GM12878 (cell line): ENCODE measurements around the gene TBC1D1. TPM values are rescaled to one million over a fixed set of nuclear protein-coding genes. Genes with fewer than 3 reads are reported as not detected.

Source experiments
- ATAC-seq: fragments of 200-7000 bp; cut with Tn5 transposase; 3 replicates; pipeline ENCODE4 v1.9.1; 2020; ENCODE audit warnings: mild to moderate bottlenecking, moderate library complexity
- BruUV-seq: library from RNA; stranded (reverse); fragments of 400-500 nt; replicated peaks from 2 replicates; lab custom pipeline; 2021; lab: Mats Ljungman, UMichigan
- CTCF ChIA-PET: fragments of 300-600 bp; sonication (Branson Sonifier 250); formaldehyde crosslinking; extraction: SDS; loops from one replicate; lab custom pipeline; 2021; ENCODE audit warnings: inconsistent platforms; lab: Yijun Ruan, JAX
- POLR2A ChIA-PET: fragments of 350-600 bp; formaldehyde crosslinking; extraction: SDS; loops from one replicate; lab custom pipeline; 2021; ENCODE audit warnings: inconsistent platforms; lab: Charles Lee
- RAD21 ChIA-PET: fragments of 300-600 bp; sonication (Branson Sonifier 250); formaldehyde crosslinking; loops from one replicate; lab custom pipeline; 2023; ENCODE audit warnings: antibody characterized with exemption; ENCODE audit not compliant: unreplicated experiment; lab: Charles Lee
- SMC1A ChIA-PET: fragments of 300-600 bp; sonication (Branson Sonifier 250); formaldehyde crosslinking; loops from one replicate; lab custom pipeline; 2023; ENCODE audit not compliant: unreplicated experiment, uncharacterized antibody; lab: Charles Lee
- DNase-seq: peaks from one replicate; pipeline ENCODE4 v3.0.0-alpha.2; 2011; ENCODE audit warnings: low read depth, low spot score
- FAIRE-seq: peaks from 3 replicates; lab custom pipeline; 2011; peaks lifted over from hg19 to GRCh38; lab: Jason Lieb, UNC
- H2AFZ ChIP-seq: 2 replicates; pipeline ENCODE4 v1.6.0; 2011; ENCODE audit warnings: low read depth, low read length, control low read depth; ENCODE audit not compliant: control insufficient read depth
- H3K27ac ChIP-seq: 2 replicates; pipeline ENCODE4 v1.5.1; 2011; ENCODE audit warnings: control low read depth; ENCODE audit not compliant: control insufficient read depth, insufficient read depth
- H3K27me3 ChIP-seq, 2 experiments: replicated peaks in 1 of 2; 2 replicates each; pipeline versions ENCODE4 v1.6.0 to v1.6.1; 2011; ENCODE audit warnings: low read length in 1 of 2; ENCODE audit not compliant: control insufficient read depth in 2 of 2, insufficient read depth in 2 of 2
- H3K36me3 ChIP-seq, 2 experiments: 2 replicates each; pipeline ENCODE4 v1.5.1; 2011; ENCODE audit warnings: low read length in 1 of 2; ENCODE audit not compliant: control insufficient read depth in 2 of 2, insufficient read depth in 2 of 2
- H3K4me1 ChIP-seq: 2 replicates; pipeline ENCODE4 v1.6.1; 2011; ENCODE audit warnings: mild to moderate bottlenecking, low read length, moderate library complexity, mixed read lengths; ENCODE audit not compliant: control insufficient read depth, insufficient read depth
- H3K4me2 ChIP-seq: 2 replicates; pipeline ENCODE4 v1.6.0; 2011; ENCODE audit warnings: control low read depth; ENCODE audit not compliant: control insufficient read depth, insufficient read depth
- H3K4me3 ChIP-seq: fragments of 200-600 bp; sonication (generic); 2 replicates; pipeline ENCODE4 v1.5.1; 2016
- H3K79me2 ChIP-seq: 2 replicates; pipeline ENCODE4 v1.6.0; 2011; ENCODE audit warnings: low read length; ENCODE audit not compliant: control insufficient read depth, insufficient read depth
- H3K9ac ChIP-seq: 2 replicates; pipeline ENCODE4 v1.8.0; 2011; ENCODE audit warnings: low read length, control low read depth, mixed read lengths; ENCODE audit not compliant: control insufficient read depth, insufficient read depth
- H3K9me3 ChIP-seq: replicated peaks from 3 replicates; pipeline ENCODE4 v1.5.1; 2011; ENCODE audit warnings: mild to moderate bottlenecking, low read length; ENCODE audit not compliant: control insufficient read depth, insufficient read depth
- H4K20me1 ChIP-seq: 2 replicates; pipeline ENCODE4 v1.6.0; 2011; ENCODE audit not compliant: control insufficient read depth, insufficient read depth
- FOXM1 ChIP-seq: IDR thresholded peaks from 2 replicates; pipeline ENCODE4 v1.6.1; 2012; ENCODE audit warnings: low read depth, mild to moderate bottlenecking, inconsistent platforms, low read length, moderate library complexity
- GATAD2B ChIP-seq: fragments of 450-650 bp; conservative IDR thresholded peaks from 2 replicates; pipeline ENCODE4 v1.6.1; 2017; ENCODE audit warnings: low read depth, mild to moderate bottlenecking, moderate library complexity
- IKZF1 ChIP-seq: fragments of 450-650 bp; conservative IDR thresholded peaks from 2 replicates; pipeline ENCODE4 v1.6.1; 2017; ENCODE audit warnings: antibody characterized with exemption, mild to moderate bottlenecking
- MTA3 ChIP-seq: IDR thresholded peaks from 2 replicates; pipeline ENCODE4 v1.6.1; 2012; ENCODE audit warnings: low read length, inconsistent platforms, borderline replicate concordance
- NFXL1 ChIP-seq: fragments of 450-650 bp; IDR thresholded peaks from 2 replicates; pipeline ENCODE4 v1.6.1; 2017; ENCODE audit warnings: antibody characterized with exemption, mild to moderate bottlenecking, borderline replicate concordance
- POLR2A ChIP-seq: IDR thresholded peaks from 2 replicates; pipeline ENCODE4 v1.6.1; 2011; ENCODE audit warnings: low read depth, mild to moderate bottlenecking, low read length
- SMAD1 ChIP-seq: fragments of 450-650 bp; IDR thresholded peaks from 2 replicates; pipeline ENCODE4 v1.6.1; 2018; ENCODE audit warnings: mild to moderate bottlenecking, low read depth; ENCODE audit not compliant: partially characterized antibody
- SMARCA5 ChIP-seq: fragments of 450-650 bp; IDR thresholded peaks from 2 replicates; pipeline ENCODE4 v1.6.1; 2017; ENCODE audit warnings: mild to moderate bottlenecking
- SREBF1 ChIP-seq: IDR thresholded peaks from 2 replicates; pipeline ENCODE4 v1.6.1; 2012; ENCODE audit warnings: mild to moderate bottlenecking, low read length
- TCF7 ChIP-seq: IDR thresholded peaks from 2 replicates; pipeline ENCODE4 v1.6.1; 2014; ENCODE audit warnings: antibody characterized with exemption, borderline replicate concordance
- YY1 ChIP-seq: IDR thresholded peaks from 2 replicates; pipeline ENCODE4 v1.6.1; 2011; ENCODE audit warnings: low read depth, mild to moderate bottlenecking, low read length
- ZNF217 ChIP-seq: fragments of 450-650 bp; IDR thresholded peaks from 2 replicates; pipeline ENCODE4 v1.6.1; 2017; ENCODE audit warnings: antibody characterized with exemption, mild to moderate bottlenecking
- ZSCAN29 ChIP-seq: fragments of 450-650 bp; IDR thresholded peaks from 2 replicates; pipeline ENCODE4 v1.6.1; 2017; ENCODE audit warnings: mild to moderate bottlenecking, moderate library complexity
- ZZZ3 ChIP-seq: IDR thresholded peaks from 2 replicates; pipeline ENCODE4 v1.6.1; 2011; ENCODE audit warnings: low read depth; ENCODE audit not compliant: control insufficient read depth, insufficient read length
- WGBS: methylation state at CpG from one replicate; pipeline ENCODE4 v1.1.6; 2016; ENCODE audit warnings: low lambda C conversion rate; ENCODE audit not compliant: insufficient replicate concordance, insufficient coverage; ENCODE audit errors: missing lambda C conversion rate; 5-methylcytosine and 5-hydroxymethylcytosine counted together
- in situ Hi-C: fragments of 300-500 bp; cut with MboI; formaldehyde crosslinking; loops from 9 replicates; pipeline ENCODE4 v1.14.3; 2018; ENCODE audit warnings: mixed read lengths
- intact Hi-C: fragments of 100-400 bp; cut with micrococcal nuclease; formaldehyde crosslinking; loops from one replicate; pipeline ENCODE4 v1.14.2; 2022; ENCODE audit not compliant: unreplicated experiment
- polyA plus RNA-seq, 11 experiments: library from polyadenylated mRNA; depleted of rRNA in 4 of 11; unstranded in 6 of 11; stranded (reverse) in 5 of 11; fragments of >200 nt; fragmentation: Nextera tagmentation in 4 of 11; fragmentation: Illumina TruSeq in 1 of 11; extraction: Ambion mirVana in 4 of 11; extraction: Trizol in 1 of 11; gene quantifications; 1 replicate in 1 of 11; 2 replicates in 10 of 11; pipeline versions ENCODE4 v1.2.1 to v1.2.3, GENCODE V29; 2011 to 2016; ENCODE audit warnings: inconsistent platforms in 2 of 11, missing spikeins in 2 of 11, low read depth in 1 of 11
- total RNA-seq, 4 experiments: library from RNA; depleted of rRNA in 3 of 4; stranded (reverse); fragments of >200 nt in 3 of 4; fragmentation: Illumina TruSeq in 1 of 4; extraction: Trizol in 1 of 4; gene quantifications; 2 replicates each; pipeline versions ENCODE4 v1.2.1 to v1.2.3, GENCODE V29; 2013 to 2021
- TF ChIP-seq, protein P1 (sequence below), 3 experiments: IDR thresholded peaks in 2 of 3; conservative IDR thresholded peaks in 1 of 3; 2 replicates each; pipeline ENCODE4 v1.5.1; 2011; ENCODE audit warnings: low read depth in 3 of 3, low read length in 3 of 3, mild to moderate bottlenecking in 3 of 3, control low read depth in 2 of 3, moderate library complexity in 2 of 3, inconsistent platforms in 1 of 3, mixed read lengths in 1 of 3; ENCODE audit not compliant: control insufficient read depth in 2 of 3, insufficient read depth in 1 of 3; ENCODE audit errors: extremely low read depth in 1 of 3
- TF ChIP-seq, protein P2 (sequence below): fragments of 150-350 bp; IDR thresholded peaks from 2 replicates; pipeline ENCODE4 v1.6.1; 2016; ENCODE audit warnings: low read depth, low read length
- TF ChIP-seq, protein P3 (sequence below): IDR thresholded peaks from 2 replicates; pipeline ENCODE4 v1.6.1; 2011; ENCODE audit warnings: mild to moderate bottlenecking, low read depth, low read length, moderate library complexity; ENCODE audit not compliant: insufficient replicate concordance
- TF ChIP-seq, protein P4 (sequence below): fragments of 450-650 bp; IDR thresholded peaks from 2 replicates; pipeline ENCODE4 v1.6.1; 2014; ENCODE audit warnings: mild to moderate bottlenecking

TBC1D1 gene
- total and polyA plus RNA-seq, 10 of the 15 experiments (the other 5 are each of a cell fraction or from before 2014, with no cell fraction given), result 5.3 to 102 (median 57.8) TPM

DNA sequence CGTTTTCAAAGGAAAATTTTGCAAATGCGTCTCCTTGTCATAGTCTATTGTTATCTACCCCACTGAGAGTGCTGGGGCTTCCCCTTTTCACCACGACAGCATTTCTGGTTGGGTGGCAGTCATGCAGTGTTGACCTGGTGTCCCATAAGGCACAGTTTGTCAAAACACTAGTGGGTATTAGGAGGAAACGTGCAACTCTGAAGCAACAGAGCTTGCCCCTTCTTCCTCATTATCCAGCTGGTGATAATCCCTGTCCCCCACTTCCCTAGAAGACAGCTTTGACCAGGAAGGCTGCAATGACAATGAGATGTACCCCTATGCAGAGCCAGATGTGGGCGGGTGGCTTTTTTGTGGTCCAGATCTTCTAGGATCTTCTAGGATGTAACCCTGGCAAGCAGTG, 1.8 kb downstream of the TBC1D1 start:
- FAIRE-seq (peak; percentile 92), DNase-seq (peak; percentile 61), ATAC-seq (peak; percentile 68)
- intact Hi-C loops, result loop anchor here (5.0 to 10.0 kb wide), 4 partner anchors 210 to 1650 kb away; partner anchors contain the start of gene ARAP2
- in situ Hi-C loops, result no loop called here
- POLR2A ChIA-PET, result interaction anchor here (1.0 to 2.7 kb wide), 7 partner anchors 10 to 268 kb away, joined by 3 to 14 read pairs (median 4); partner anchors contain the start of gene PGM2
- H3K4me3 ChIP-seq, result peak overlapping the region; percentile 59
- H3K9me3 ChIP-seq, result no peaks in the 10 kb centered on the region
- 9% methylated on average over 5 of the region's 5 CpGs for WGBS
- CTCF ChIA-PET, result interaction anchor here (0.6 to 1.9 kb wide), 14 partner anchors 8 to 238 kb away, joined by 3 to 7 read pairs (median 3); partner anchors contain the start of genes PGM2 and RELL1
- H3K4me2 ChIP-seq, result peak overlapping the region; percentile 82
- no peaks in the 10 kb centered on the region for H4K20me1 ChIP-seq
- H3K9ac ChIP-seq, result peak overlapping the region; percentile 44; the same call in 1 of the 2 replicates
- H3K79me2 ChIP-seq, result peaks cover 24% of the 10 kb centered on the region
- RAD21 ChIA-PET, result interaction anchor here (1.0 to 3.8 kb wide), 7 partner anchors 41 to 493 kb away, joined by 3 to 29 read pairs (median 8); partner anchors contain the start of gene PGM2
- peak overlapping the region; percentile 70 for H3K27ac ChIP-seq
- peaks cover 18% of the 10 kb centered on the region for H3K4me1 ChIP-seq
- H3K36me3 ChIP-seq, result no peaks in the 10 kb centered on the region; a peak in 1 of 4 replicates
- SMC1A ChIA-PET, result interaction anchor here (0.6 to 2.8 kb wide), 13 partner anchors 11 to 210 kb away, joined by 3 to 12 read pairs (median 4); partner anchors contain the start of gene PGM2
- BruUV-seq, result no TSS peak
- peak overlapping the region; percentile 1 for H2AFZ ChIP-seq
- H3K27me3 ChIP-seq, result no peaks in the 10 kb centered on the region
- TF ChIP-seq SREBF1 (no peak), ZNF217 (no peak), TCF7 (no peak), POLR2A (peak; percentile 40; the same call in 1 of the 2 replicates), SMARCA5 (no peak), FOXM1 (no peak), ZSCAN29 (no peak), GATAD2B (no peak), YY1 (no peak), NFXL1 (no peak), SMAD1 (no peak), IKZF1 (peak; percentile 77), MTA3 (no peak), ZZZ3 (no peak)
- TF ChIP-seq, protein P1, sequence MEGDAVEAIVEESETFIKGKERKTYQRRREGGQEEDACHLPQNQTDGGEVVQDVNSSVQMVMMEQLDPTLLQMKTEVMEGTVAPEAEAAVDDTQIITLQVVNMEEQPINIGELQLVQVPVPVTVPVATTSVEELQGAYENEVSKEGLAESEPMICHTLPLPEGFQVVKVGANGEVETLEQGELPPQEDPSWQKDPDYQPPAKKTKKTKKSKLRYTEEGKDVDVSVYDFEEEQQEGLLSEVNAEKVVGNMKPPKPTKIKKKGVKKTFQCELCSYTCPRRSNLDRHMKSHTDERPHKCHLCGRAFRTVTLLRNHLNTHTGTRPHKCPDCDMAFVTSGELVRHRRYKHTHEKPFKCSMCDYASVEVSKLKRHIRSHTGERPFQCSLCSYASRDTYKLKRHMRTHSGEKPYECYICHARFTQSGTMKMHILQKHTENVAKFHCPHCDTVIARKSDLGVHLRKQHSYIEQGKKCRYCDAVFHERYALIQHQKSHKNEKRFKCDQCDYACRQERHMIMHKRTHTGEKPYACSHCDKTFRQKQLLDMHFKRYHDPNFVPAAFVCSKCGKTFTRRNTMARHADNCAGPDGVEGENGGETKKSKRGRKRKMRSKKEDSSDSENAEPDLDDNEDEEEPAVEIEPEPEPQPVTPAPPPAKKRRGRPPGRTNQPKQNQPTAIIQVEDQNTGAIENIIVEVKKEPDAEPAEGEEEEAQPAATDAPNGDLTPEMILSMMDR (IDR thresholded peaks at IDR 0.05 in 2 of 3, conservative IDR thresholded peaks at IDR 0.05 in 1 of 3; ENCODE audit: control insufficient read depth in 2 of 3, extremely low read depth in 1 of 3, insufficient read depth in 1 of 3, low read depth in 3 of 3, low read length in 3 of 3), result no peak
- TF ChIP-seq, protein P2, sequence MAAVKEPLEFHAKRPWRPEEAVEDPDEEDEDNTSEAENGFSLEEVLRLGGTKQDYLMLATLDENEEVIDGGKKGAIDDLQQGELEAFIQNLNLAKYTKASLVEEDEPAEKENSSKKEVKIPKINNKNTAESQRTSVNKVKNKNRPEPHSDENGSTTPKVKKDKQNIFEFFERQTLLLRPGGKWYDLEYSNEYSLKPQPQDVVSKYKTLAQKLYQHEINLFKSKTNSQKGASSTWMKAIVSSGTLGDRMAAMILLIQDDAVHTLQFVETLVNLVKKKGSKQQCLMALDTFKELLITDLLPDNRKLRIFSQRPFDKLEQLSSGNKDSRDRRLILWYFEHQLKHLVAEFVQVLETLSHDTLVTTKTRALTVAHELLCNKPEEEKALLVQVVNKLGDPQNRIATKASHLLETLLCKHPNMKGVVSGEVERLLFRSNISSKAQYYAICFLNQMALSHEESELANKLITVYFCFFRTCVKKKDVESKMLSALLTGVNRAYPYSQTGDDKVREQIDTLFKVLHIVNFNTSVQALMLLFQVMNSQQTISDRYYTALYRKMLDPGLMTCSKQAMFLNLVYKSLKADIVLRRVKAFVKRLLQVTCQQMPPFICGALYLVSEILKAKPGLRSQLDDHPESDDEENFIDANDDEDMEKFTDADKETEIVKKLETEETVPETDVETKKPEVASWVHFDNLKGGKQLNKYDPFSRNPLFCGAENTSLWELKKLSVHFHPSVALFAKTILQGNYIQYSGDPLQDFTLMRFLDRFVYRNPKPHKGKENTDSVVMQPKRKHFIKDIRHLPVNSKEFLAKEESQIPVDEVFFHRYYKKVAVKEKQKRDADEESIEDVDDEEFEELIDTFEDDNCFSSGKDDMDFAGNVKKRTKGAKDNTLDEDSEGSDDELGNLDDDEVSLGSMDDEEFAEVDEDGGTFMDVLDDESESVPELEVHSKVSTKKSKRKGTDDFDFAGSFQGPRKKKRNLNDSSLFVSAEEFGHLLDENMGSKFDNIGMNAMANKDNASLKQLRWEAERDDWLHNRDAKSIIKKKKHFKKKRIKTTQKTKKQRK, result no peak
- TF ChIP-seq, protein P3, sequence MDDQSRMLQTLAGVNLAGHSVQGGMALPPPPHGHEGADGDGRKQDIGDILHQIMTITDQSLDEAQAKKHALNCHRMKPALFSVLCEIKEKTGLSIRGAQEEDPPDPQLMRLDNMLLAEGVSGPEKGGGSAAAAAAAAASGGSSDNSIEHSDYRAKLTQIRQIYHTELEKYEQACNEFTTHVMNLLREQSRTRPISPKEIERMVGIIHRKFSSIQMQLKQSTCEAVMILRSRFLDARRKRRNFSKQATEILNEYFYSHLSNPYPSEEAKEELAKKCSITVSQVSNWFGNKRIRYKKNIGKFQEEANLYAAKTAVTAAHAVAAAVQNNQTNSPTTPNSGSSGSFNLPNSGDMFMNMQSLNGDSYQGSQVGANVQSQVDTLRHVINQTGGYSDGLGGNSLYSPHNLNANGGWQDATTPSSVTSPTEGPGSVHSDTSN, result no peak
- TF ChIP-seq, protein P4, sequence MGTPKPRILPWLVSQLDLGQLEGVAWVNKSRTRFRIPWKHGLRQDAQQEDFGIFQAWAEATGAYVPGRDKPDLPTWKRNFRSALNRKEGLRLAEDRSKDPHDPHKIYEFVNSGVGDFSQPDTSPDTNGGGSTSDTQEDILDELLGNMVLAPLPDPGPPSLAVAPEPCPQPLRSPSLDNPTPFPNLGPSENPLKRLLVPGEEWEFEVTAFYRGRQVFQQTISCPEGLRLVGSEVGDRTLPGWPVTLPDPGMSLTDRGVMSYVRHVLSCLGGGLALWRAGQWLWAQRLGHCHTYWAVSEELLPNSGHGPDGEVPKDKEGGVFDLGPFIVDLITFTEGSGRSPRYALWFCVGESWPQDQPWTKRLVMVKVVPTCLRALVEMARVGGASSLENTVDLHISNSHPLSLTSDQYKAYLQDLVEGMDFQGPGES, result 0 out of 2 replicates have a peak, but pooled peaks have one; percentile 19
